ENCODE measurements around the gene PPL. TPM values are rescaled to one million over a fixed set of nuclear protein-coding genes. Genes with fewer than 3 reads are reported as not detected.

Gene PPL
- total and polyA plus RNA-seq, 2 of the 13 experiments (the other 11 are each of a cell fraction or from before 2014, with no cell fraction given): 5.7 to 6.6 TPM

GRCh38 chr16:4966736-4967453 lies 29.9 kb upstream of the PPL start:
- WGBS (ENCODE audit: low lambda C conversion rate): 44% methylated on average over 10 of the region's 10 CpGs
- BruUV-seq (replicated peaks): no TSS peak
- peak; percentile 44 for ATAC-seq
- H3K27me3 ChIP-seq (ENCODE audit: control insufficient read depth in 1 of 2, insufficient read depth in 2 of 2, low read length in 2 of 2): peaks cover 0 to 19% of the 10 kb centered on the region in 2 experiments; a peak in 4 of 5 replicates
- POLR2A ChIA-PET: no interaction called here
- in situ Hi-C loops (cut with HindIII; ENCODE audit: extremely low pct_ligation_motif_present, low pct_unique_long_range_greater_than_20kb) (loop anchor here (25.0 kb wide), 1 partner anchor 455 kb away; no protein-coding TSS in a partner anchor), intact Hi-C loops (cut with micrococcal nuclease; ENCODE audit: unreplicated experiment) (no loop called here)
- H3K4me1 ChIP-seq (ENCODE audit: insufficient read depth, low read length): peaks cover 8% of the 10 kb centered on the region
- H3K4me3 ChIP-seq (replicated peaks in 1 of 3; ENCODE audit: insufficient read depth in 1 of 3, low read depth in 2 of 3, low read length in 3 of 3): no peak overlapping the region
- no peak overlapping the region for H2AFZ ChIP-seq (ENCODE audit: low read length)
- H3K79me2 ChIP-seq (ENCODE audit: insufficient read depth, low read length): no peaks in the 10 kb centered on the region
- no peaks in the 10 kb centered on the region for H4K20me1 ChIP-seq (ENCODE audit: insufficient read depth, low read length)
- CTCF ChIA-PET (ENCODE audit: low intra/inter-chr PET ratio, low total read pairs): no interaction called here
- no peaks in the 10 kb centered on the region for H3K36me3 ChIP-seq (replicated peaks in 1 of 2; ENCODE audit: control insufficient read depth in 1 of 2, insufficient read depth in 2 of 2, low read length in 2 of 2)
- no peak for FAIRE-seq
- H3K9me3 ChIP-seq (ENCODE audit: low read length): no peaks in the 10 kb centered on the region
- no peak overlapping the region for H3K27ac ChIP-seq (ENCODE audit: extremely low read length, insufficient read depth, low read length)
- no peak overlapping the region for H3K9ac ChIP-seq (ENCODE audit: insufficient read depth, low read depth, low read length)
- no peak for DNase-seq (ENCODE audit: low spot score)
- H3K4me2 ChIP-seq (ENCODE audit: low read depth, low read length): no peak overlapping the region
- TF ChIP-seq ZNF720 (CRISPR knock-in tag; IDR thresholded peaks at IDR 0.05): no peak
- no peak for TF ChIP-seq ZNF33A (CRISPR knock-in tag; IDR thresholded peaks at IDR 0.05; ENCODE audit: borderline replicate concordance)
- TF ChIP-seq ZBTB26 (CRISPR knock-in tag; IDR thresholded peaks at IDR 0.05; ENCODE audit: borderline replicate concordance): no peak
- TF ChIP-seq CERS6 (CRISPR knock-in tag; IDR thresholded peaks at IDR 0.05): no peak
- no peak for TF ChIP-seq MYPOP (CRISPR knock-in tag; IDR thresholded peaks at IDR 0.05)
- TF ChIP-seq ZNF775 (CRISPR knock-in tag; IDR thresholded peaks at IDR 0.05; ENCODE audit: borderline replicate concordance): no peak
- no peak for TF ChIP-seq ZSCAN29 (CRISPR knock-in tag; conservative IDR thresholded peaks at IDR 0.05)
- TF ChIP-seq PLRG1 (conservative IDR thresholded peaks at IDR 0.05): no peak
- no peak for TF ChIP-seq TFDP1 (CRISPR knock-in tag; IDR thresholded peaks at IDR 0.05; ENCODE audit: borderline replicate concordance)
- TF ChIP-seq ZNF740 (CRISPR knock-in tag; IDR thresholded peaks at IDR 0.05): no peak
- no peak for TF ChIP-seq ZNF12 (CRISPR knock-in tag; IDR thresholded peaks at IDR 0.05)
- TF ChIP-seq TCF12 (IDR thresholded peaks at IDR 0.05): no peak
- TF ChIP-seq TCF12 (CRISPR knock-in tag; IDR thresholded peaks at IDR 0.05): no peak
- no peak for TF ChIP-seq PRDM4 (CRISPR knock-in tag; IDR thresholded peaks at IDR 0.05; ENCODE audit: borderline replicate concordance)
- TF ChIP-seq MXI1 (IDR thresholded peaks at IDR 0.05; ENCODE audit: borderline replicate concordance, low read depth, low read length): no peak

Measured in HepG2 (cell line).